Muscle of leg (tissue), 11 donors: Measurements from ENCODE around the gene SMTNL2. TPM values are rescaled to one million over a fixed set of nuclear protein-coding genes. Genes with fewer than 3 reads are reported as not detected.
A peak's percentile ranks its signal among the peaks of the same experiment; 100 is the strongest.
"Not testable (repeated sequence)": the region's sequence is repeated elsewhere in the genome, so short reads cannot be mapped to it uniquely, and the experiment has no call there.

Experiments
- DNase-seq: peaks from one replicate; pipeline ENCODE4 v3.0.0; 2013
- H3K27ac ChIP-seq: one replicate; pipeline ENCODE4 v1.5.1; 2013; ENCODE audit warnings: mild to moderate bottlenecking, low read length, control low read depth
- H3K27me3 ChIP-seq: one replicate; pipeline ENCODE4 v1.6.1; 2013; ENCODE audit warnings: low read length; ENCODE audit not compliant: control insufficient read depth, insufficient read depth
- H3K36me3 ChIP-seq: one replicate; pipeline ENCODE4 v1.6.1; 2013; ENCODE audit warnings: low read length; ENCODE audit not compliant: control insufficient read depth, insufficient read depth
- H3K4me1 ChIP-seq: one replicate; pipeline ENCODE4 v1.6.1; 2013; ENCODE audit warnings: low read length; ENCODE audit not compliant: control insufficient read depth, insufficient read depth
- H3K4me3 ChIP-seq: one replicate; pipeline ENCODE4 v1.5.1; 2013; ENCODE audit warnings: low read length, control low read depth
- H3K9me3 ChIP-seq: replicated peaks from 2 replicates; pipeline ENCODE4 v1.6.1; 2013; ENCODE audit warnings: low read depth, low read length; ENCODE audit not compliant: control insufficient read depth
- WGBS: methylation state at CpG from one replicate; pipeline ENCODE4 v1.1.5; 2013; ENCODE audit warnings: missing lambda C conversion rate; ENCODE audit not compliant: insufficient coverage; 5-methylcytosine and 5-hydroxymethylcytosine counted together
- polyA plus RNA-seq, 8 donors: library from polyadenylated mRNA; unstranded; fragments of 120-200 nt; gene quantifications; one replicate each; pipeline versions ENCODE4 v1.2.1 to v1.2.3, GENCODE V29; 2013; ENCODE audit warnings: inconsistent platforms in 1 of 8, low replicate concordance in 1 of 8; ENCODE audit not compliant: insufficient read length in 8 of 8, insufficient read depth in 1 of 8
- total RNA-seq: library from RNA; stranded (reverse); fragments of 120-200 nt; gene quantifications from one replicate; pipeline ENCODE4 v1.2.4, GENCODE V29; 2013

Gene SMTNL2
- total and polyA plus RNA-seq, 9 donors: 67.9 to 157 (median 111) TPM

- Histone ChIP-seq H3K9me3 (no peaks in the 10 kb centered on the region), H3K4me1 (peaks cover 45% of the 10 kb centered on the region), H3K36me3 (peaks cover 6% of the 10 kb centered on the region), H3K27ac (peak overlapping the region; percentile 56), H3K27me3 (no peaks in the 10 kb centered on the region), H3K4me3 (no peak overlapping the region)
- 85% methylated on average over 4 of the region's 5 CpGs for WGBS
- no peak for DNase-seq
These were observed 25.8 kb downstream of the SMTNL2 start for GRCh38 chr17:4610162-4610561.

DNA sequence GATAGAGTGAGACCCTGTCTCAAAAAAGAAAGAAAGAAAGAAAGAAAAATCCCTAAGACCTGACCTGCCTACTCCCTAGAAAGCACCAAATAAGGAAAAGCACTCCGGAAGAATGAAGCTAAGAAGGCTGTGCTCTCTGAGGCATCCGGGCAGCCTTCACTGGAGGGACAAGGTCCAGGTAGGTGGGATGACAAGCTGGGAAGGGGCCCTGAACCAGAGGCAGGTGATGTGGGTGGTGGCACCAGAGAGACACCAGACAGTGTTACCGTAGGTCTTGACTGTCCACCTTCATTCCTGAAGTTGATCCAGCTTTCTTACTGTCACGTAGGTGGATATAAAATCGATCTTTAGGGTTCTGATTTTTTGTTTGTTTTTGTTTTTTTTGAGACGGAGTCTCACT is 26.3 kb downstream of the SMTNL2 start:
- 71% methylated on average over 2 of the region's 6 CpGs for WGBS
- H3K4me3 ChIP-seq: no peak overlapping the region
- H3K4me1 ChIP-seq: peaks cover 40% of the 10 kb centered on the region
- no peaks in the 10 kb centered on the region for H3K9me3 ChIP-seq
- H3K27ac ChIP-seq: peak overlapping the region; percentile 9
- DNase-seq: no peak
- no peaks in the 10 kb centered on the region for H3K27me3 ChIP-seq
- peaks cover 6% of the 10 kb centered on the region for H3K36me3 ChIP-seq

DNA sequence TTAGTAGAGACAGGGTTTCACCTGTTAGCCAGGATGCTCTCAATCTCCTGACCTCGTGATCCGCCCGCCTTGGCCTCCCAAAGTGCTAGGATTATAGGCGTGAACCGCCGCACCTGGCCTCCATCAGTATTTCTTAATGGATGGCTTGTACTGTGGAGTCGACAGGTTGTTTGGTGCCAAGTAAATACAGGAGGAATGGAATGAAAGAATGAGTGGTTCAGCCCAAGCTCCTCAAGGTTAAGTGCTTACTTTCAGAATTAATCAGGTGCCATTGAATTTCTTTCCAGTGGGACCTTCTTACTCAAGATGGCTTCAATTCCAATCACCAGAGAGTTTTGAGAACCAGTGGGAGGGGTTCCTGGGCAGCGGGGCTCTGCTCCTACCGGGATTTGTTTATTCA is 32.1 kb downstream of the SMTNL2 start:
- H3K4me3 ChIP-seq: no peak overlapping the region
- WGBS: 80% methylated on average over 4 of the region's 9 CpGs

GRCh38 chr17:4617090-4617489 is 32.8 kb downstream of the SMTNL2 start:
- no peaks in the 10 kb centered on the region for H3K36me3 ChIP-seq
- DNase-seq: no peak
- peaks cover 16% of the 10 kb centered on the region for H3K4me1 ChIP-seq
- peaks cover 2% of the 10 kb centered on the region for H3K27me3 ChIP-seq
- no peak overlapping the region for H3K4me3 ChIP-seq
- 85% methylated on average over 17 of the region's 17 CpGs for WGBS
- peaks cover 5% of the 10 kb centered on the region for H3K9me3 ChIP-seq
- H3K27ac ChIP-seq: peak overlapping the region; percentile 76

More for the DNA sequence above, 32.1 kb downstream of the SMTNL2 start:
- no peaks in the 10 kb centered on the region for H3K36me3 ChIP-seq
- H3K9me3 ChIP-seq: no peaks in the 10 kb centered on the region
- peaks cover 2% of the 10 kb centered on the region for H3K27me3 ChIP-seq
- peaks cover 16% of the 10 kb centered on the region for H3K4me1 ChIP-seq
- DNase-seq: no peak
- H3K27ac ChIP-seq: no peak overlapping the region

DNA sequence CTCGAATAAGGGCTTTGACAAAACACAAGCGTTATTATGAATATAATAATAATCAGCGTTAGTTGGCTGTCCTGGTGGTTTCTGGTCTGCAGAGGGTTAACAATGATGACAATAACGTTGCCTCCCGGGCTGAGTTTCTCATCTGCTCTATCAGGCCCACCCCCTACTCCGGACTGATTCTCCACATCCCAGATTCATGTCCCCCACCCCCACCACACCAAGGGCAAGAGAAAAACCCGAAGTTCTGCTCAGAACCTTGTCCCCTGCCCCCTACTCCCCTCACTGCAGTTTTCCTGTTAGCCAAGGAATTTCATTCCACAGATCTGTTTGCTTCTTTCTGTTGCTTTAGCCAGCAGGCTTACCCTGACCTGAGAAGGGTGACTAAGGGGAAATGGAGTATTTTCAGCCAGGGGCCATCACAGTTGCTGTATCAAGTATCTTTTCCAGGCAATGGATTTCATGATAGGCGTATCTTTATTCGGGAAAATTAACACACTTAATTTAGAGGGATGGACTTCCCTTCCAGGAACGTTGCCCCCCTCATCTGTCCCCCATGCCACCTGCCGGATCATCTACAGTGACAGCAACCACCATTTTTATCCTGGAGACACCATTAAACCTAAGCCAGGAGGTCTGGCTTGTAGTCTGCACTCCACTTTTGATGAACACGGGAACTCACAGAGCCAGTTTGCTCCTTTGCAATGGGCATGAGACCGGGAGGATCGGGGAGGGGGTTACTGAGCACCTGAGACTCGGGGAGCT is 33.4 kb downstream of the SMTNL2 start:
- 33% methylated on average over 12 of the region's 15 CpGs for WGBS
- Histone ChIP-seq H3K9me3 (peaks cover 11% of the 10 kb centered on the region), H3K36me3 (no peaks in the 10 kb centered on the region), H3K4me3 (no peak overlapping the region), H3K27ac (peak overlapping the region; percentile 76), H3K4me1 (peaks cover 16% of the 10 kb centered on the region), H3K27me3 (peaks cover 2% of the 10 kb centered on the region)
- DNase-seq: no peak

- DNase-seq: no peak
- WGBS: 94% methylated on average over 4 of the region's 4 CpGs
- H3K27me3 ChIP-seq: peaks cover 2% of the 10 kb centered on the region
- H3K27ac ChIP-seq: no peak overlapping the region
- H3K9me3 ChIP-seq: peaks cover 11% of the 10 kb centered on the region
- H3K4me3 ChIP-seq: no peak overlapping the region
- H3K36me3 ChIP-seq: no peaks in the 10 kb centered on the region
- H3K4me1 ChIP-seq: peaks cover 34% of the 10 kb centered on the region
These were observed 36.3 kb downstream of the SMTNL2 start for GRCh38 chr17:4620531-4621101.

GRCh38 chr17:4622375-4622774 is 38.0 kb downstream of the SMTNL2 start:
- H3K4me3 ChIP-seq: no peak overlapping the region
- H3K27me3 ChIP-seq: peaks cover 2% of the 10 kb centered on the region
- peaks cover 34% of the 10 kb centered on the region for H3K4me1 ChIP-seq
- WGBS: 92% methylated on average over 1 of the region's 1 CpG
- H3K9me3 ChIP-seq: peaks cover 11% of the 10 kb centered on the region
- DNase-seq: no peak
- H3K36me3 ChIP-seq: no peaks in the 10 kb centered on the region
- H3K27ac ChIP-seq: no peak overlapping the region

DNA sequence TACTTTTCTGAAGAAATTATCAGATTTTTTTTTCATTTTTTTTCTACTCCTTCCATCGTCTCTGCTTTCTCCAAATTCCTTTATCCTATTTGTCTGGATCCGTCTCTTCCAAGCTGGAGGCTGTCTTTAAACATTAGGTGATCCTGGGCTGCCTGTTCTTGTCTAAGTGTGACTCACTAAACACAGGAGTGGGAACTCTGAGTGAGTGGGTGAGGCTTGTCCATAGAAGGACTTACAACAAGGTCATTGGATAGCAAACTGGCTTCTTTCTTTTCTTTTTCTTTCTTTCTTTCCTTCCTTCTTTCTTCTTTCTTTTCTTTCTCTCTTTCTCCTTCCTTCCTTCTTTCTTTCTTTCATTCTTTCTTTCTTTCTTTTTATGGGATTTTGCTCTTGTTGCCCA is 38.9 kb downstream of the SMTNL2 start:
- Histone ChIP-seq H3K27ac (no peak overlapping the region), H3K36me3 (no peaks in the 10 kb centered on the region), H3K4me1 (peaks cover 25% of the 10 kb centered on the region), H3K4me3 (no peak overlapping the region), H3K9me3 (peaks cover 11% of the 10 kb centered on the region), H3K27me3 (peaks cover 2% of the 10 kb centered on the region)
- no peak for DNase-seq
- WGBS: no CpG with 5 or more reads among the region's 2 CpGs

- WGBS: 38% methylated on average over 1 of the region's 3 CpGs
These were observed 40.2 kb downstream of the SMTNL2 start for GRCh38 chr17:4624451-4624911.

GRCh38 chr17:4625181-4625617 is 40.9 kb downstream of the SMTNL2 start:
- Histone ChIP-seq H3K36me3 (no peaks in the 10 kb centered on the region), H3K27me3 (peaks cover 2% of the 10 kb centered on the region), H3K9me3 (peaks cover 11% of the 10 kb centered on the region), H3K27ac (peak overlapping the region; percentile 62), H3K4me1 (peaks cover 21% of the 10 kb centered on the region), H3K4me3 (no peak overlapping the region)
- peak; percentile 92 for DNase-seq
- 60% methylated on average over 1 of the region's 12 CpGs for WGBS

More at GRCh38 chr17:4624451-4624911, 40.2 kb downstream of the SMTNL2 start:
- Histone ChIP-seq H3K4me1 (peaks cover 21% of the 10 kb centered on the region), H3K27ac (peak overlapping the region; percentile 62), H3K9me3 (peaks cover 11% of the 10 kb centered on the region)
- not testable (repeated sequence) for H3K27me3 ChIP-seq, DNase-seq, H3K4me3 ChIP-seq, H3K36me3 ChIP-seq
